Measurements from ENCODE around the gene TPCN2. TPM values are rescaled to one million over a fixed set of nuclear protein-coding genes. Genes with fewer than 3 reads are reported as not detected.

Gene TPCN2
- total and polyA plus RNA-seq, 9 of the 15 experiments (the other 6 are each of a cell fraction or from before 2014, with no cell fraction given), result 0.66 to 10.2 (median 4.6) TPM

DNA sequence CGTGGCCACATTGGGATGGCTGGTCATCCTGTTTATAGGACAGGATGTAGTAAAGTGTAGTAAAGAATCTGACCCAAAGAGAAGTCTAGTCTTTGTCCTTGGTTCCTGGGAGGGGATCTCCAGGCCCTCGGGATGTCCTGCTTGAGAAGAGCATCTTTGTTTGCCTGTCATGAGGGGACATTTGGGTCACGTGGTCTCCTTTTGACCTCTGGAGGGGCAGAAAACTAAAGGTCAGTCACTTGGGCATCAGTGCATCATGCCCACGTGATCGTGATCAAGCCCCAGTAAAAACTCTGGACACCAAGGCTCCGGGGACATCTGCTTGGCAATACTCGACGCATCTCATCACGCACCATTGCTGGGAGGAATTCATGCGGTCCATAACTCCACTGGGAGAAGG, 116.1 kb downstream of the TPCN2 start:
- peaks cover 7 to 14% of the 10 kb centered on the region in 2 experiments; a peak in 3 of 5 replicates for H3K4me1 ChIP-seq (replicated peaks in 1 of 2; ENCODE audit: control insufficient read depth in 2 of 2, insufficient read depth in 2 of 2, low read length in 2 of 2)
- DNase-seq (ENCODE audit: extremely low read depth in 1 of 4, low spot score in 3 of 4), result no peak
- no peak overlapping the region for H3K27ac ChIP-seq (ENCODE audit: extremely low read depth, low read depth, low read length)
- no peak for FAIRE-seq
- 13% methylated on average over 10 of the region's 10 CpGs for WGBS (ENCODE audit: insufficient coverage, low coverage, missing lambda C conversion rate)
- H3K9me3 ChIP-seq (replicated peaks; ENCODE audit: control insufficient read depth, insufficient read depth, low read depth, low read length), result no peaks in the 10 kb centered on the region
- in situ Hi-C loops (cut with MboI) (no loop called here), intact Hi-C loops (cut with micrococcal nuclease) (no loop called here)
- no peak overlapping the region for H3K9ac ChIP-seq (ENCODE audit: insufficient read depth in 1 of 2, low read depth in 2 of 2, low read length in 2 of 2)
- no peak overlapping the region for H3K4me3 ChIP-seq
- ChIA-PET POLR2A (no interaction called here), CTCF (ENCODE audit: low intra/inter-chr PET ratio) (no interaction called here)
- TF ChIP-seq, protein P1, sequence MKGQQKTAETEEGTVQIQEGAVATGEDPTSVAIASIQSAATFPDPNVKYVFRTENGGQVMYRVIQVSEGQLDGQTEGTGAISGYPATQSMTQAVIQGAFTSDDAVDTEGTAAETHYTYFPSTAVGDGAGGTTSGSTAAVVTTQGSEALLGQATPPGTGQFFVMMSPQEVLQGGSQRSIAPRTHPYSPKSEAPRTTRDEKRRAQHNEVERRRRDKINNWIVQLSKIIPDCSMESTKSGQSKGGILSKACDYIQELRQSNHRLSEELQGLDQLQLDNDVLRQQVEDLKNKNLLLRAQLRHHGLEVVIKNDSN (CRISPR knock-in tag; IDR thresholded peaks at IDR 0.05), result 0 out of 2 replicates have a peak, but pooled peaks have one; percentile 19
- peak; percentile 33; the same call in 1 of the 2 replicates for TF ChIP-seq RAD51 (IDR thresholded peaks at IDR 0.05; ENCODE audit: borderline replicate concordance, low read depth)
- TF ChIP-seq STAT5B (CRISPR knock-in tag; IDR thresholded peaks at IDR 0.05), result no peak
- TF ChIP-seq, protein P2, sequence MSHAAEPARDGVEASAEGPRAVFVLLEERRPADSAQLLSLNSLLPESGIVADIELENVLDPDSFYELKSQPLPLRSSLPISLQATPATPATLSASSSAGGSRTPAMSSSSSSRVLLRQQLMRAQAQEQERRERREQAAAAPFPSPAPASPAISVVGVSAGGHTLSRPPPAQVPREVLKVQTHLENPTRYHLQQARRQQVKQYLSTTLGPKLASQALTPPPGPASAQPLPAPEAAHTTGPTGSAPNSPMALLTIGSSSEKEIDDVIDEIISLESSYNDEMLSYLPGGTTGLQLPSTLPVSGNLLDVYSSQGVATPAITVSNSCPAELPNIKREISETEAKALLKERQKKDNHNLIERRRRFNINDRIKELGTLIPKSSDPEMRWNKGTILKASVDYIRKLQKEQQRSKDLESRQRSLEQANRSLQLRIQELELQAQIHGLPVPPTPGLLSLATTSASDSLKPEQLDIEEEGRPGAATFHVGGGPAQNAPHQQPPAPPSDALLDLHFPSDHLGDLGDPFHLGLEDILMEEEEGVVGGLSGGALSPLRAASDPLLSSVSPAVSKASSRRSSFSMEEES (CRISPR knock-in tag; IDR thresholded peaks at IDR 0.05), result peak; percentile 64
- TF ChIP-seq ZNF696 (CRISPR knock-in tag; conservative IDR thresholded peaks at IDR 0.05), result no peak
- no peak for TF ChIP-seq SAP30 (IDR thresholded peaks at IDR 0.05; ENCODE audit: borderline replicate concordance, insufficient read depth, low read depth, low read length, poor library complexity, severe bottlenecking)
- TF ChIP-seq, protein P3, sequence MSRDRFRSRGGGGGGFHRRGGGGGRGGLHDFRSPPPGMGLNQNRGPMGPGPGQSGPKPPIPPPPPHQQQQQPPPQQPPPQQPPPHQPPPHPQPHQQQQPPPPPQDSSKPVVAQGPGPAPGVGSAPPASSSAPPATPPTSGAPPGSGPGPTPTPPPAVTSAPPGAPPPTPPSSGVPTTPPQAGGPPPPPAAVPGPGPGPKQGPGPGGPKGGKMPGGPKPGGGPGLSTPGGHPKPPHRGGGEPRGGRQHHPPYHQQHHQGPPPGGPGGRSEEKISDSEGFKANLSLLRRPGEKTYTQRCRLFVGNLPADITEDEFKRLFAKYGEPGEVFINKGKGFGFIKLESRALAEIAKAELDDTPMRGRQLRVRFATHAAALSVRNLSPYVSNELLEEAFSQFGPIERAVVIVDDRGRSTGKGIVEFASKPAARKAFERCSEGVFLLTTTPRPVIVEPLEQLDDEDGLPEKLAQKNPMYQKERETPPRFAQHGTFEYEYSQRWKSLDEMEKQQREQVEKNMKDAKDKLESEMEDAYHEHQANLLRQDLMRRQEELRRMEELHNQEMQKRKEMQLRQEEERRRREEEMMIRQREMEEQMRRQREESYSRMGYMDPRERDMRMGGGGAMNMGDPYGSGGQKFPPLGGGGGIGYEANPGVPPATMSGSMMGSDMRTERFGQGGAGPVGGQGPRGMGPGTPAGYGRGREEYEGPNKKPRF (IDR thresholded peaks at IDR 0.05; ENCODE audit: low read depth, low read length), result no peak
- TF ChIP-seq ZFP30 (CRISPR knock-in tag; IDR thresholded peaks at IDR 0.05; ENCODE audit: borderline replicate concordance), result no peak
- no peaks in the 10 kb centered on the region for H3K79me2 ChIP-seq (ENCODE audit: control insufficient read depth, insufficient read depth, low read length)
- H3K9me1 ChIP-seq (ENCODE audit: control insufficient read depth, insufficient read depth, low read length), result no peaks in the 10 kb centered on the region
- no peak overlapping the region for H3K4me2 ChIP-seq (ENCODE audit: insufficient read depth, low read length)
- H2AFZ ChIP-seq (ENCODE audit: low read depth, low read length), result no peak overlapping the region
- BruUV-seq (replicated peaks), result no TSS peak
- H4K20me1 ChIP-seq (replicated peaks; ENCODE audit: control insufficient read depth, insufficient read depth, low read length), result no peaks in the 10 kb centered on the region
- no peaks in the 10 kb centered on the region for H3K36me3 ChIP-seq (ENCODE audit: control insufficient read depth, insufficient read depth, low read length)
- H3K27me3 ChIP-seq (ENCODE audit: control insufficient read depth in 2 of 2, insufficient read depth in 2 of 2, low read length in 2 of 2), result peaks cover 2 to 34% of the 10 kb centered on the region in 2 experiments; a peak in 3 of 5 replicates
- ATAC-seq, result no peak

Data from K562 (cell line).